Measurements from ENCODE around the gene KLK3.

- no peak for TF ChIP-seq ZNF496 (CRISPR knock-in tag; IDR thresholded peaks at IDR 0.05; ENCODE audit: insufficient replicate concordance)
- no peak for TF ChIP-seq NR0B2 (CRISPR knock-in tag; IDR thresholded peaks at IDR 0.05)
- TF ChIP-seq, protein P1, sequence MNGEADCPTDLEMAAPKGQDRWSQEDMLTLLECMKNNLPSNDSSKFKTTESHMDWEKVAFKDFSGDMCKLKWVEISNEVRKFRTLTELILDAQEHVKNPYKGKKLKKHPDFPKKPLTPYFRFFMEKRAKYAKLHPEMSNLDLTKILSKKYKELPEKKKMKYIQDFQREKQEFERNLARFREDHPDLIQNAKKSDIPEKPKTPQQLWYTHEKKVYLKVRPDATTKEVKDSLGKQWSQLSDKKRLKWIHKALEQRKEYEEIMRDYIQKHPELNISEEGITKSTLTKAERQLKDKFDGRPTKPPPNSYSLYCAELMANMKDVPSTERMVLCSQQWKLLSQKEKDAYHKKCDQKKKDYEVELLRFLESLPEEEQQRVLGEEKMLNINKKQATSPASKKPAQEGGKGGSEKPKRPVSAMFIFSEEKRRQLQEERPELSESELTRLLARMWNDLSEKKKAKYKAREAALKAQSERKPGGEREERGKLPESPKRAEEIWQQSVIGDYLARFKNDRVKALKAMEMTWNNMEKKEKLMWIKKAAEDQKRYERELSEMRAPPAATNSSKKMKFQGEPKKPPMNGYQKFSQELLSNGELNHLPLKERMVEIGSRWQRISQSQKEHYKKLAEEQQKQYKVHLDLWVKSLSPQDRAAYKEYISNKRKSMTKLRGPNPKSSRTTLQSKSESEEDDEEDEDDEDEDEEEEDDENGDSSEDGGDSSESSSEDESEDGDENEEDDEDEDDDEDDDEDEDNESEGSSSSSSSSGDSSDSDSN (CRISPR knock-in tag; IDR thresholded peaks at IDR 0.05) = no peak
- no peak for TF ChIP-seq RXRA (CRISPR knock-in tag; IDR thresholded peaks at IDR 0.05)
- TF ChIP-seq, protein P2, sequence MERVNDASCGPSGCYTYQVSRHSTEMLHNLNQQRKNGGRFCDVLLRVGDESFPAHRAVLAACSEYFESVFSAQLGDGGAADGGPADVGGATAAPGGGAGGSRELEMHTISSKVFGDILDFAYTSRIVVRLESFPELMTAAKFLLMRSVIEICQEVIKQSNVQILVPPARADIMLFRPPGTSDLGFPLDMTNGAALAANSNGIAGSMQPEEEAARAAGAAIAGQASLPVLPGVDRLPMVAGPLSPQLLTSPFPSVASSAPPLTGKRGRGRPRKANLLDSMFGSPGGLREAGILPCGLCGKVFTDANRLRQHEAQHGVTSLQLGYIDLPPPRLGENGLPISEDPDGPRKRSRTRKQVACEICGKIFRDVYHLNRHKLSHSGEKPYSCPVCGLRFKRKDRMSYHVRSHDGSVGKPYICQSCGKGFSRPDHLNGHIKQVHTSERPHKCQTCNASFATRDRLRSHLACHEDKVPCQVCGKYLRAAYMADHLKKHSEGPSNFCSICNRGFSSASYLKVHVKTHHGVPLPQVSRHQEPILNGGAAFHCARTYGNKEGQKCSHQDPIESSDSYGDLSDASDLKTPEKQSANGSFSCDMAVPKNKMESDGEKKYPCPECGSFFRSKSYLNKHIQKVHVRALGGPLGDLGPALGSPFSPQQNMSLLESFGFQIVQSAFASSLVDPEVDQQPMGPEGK (CRISPR knock-in tag; IDR thresholded peaks at IDR 0.05) = no peak
- TF ChIP-seq MTA3 (CRISPR knock-in tag; IDR thresholded peaks at IDR 0.05) = no peak
- TF ChIP-seq MYNN (CRISPR knock-in tag; IDR thresholded peaks at IDR 0.05; ENCODE audit: low read depth) = no peak
- no peak for TF ChIP-seq ZNF547 (CRISPR knock-in tag; IDR thresholded peaks at IDR 0.05)
- TF ChIP-seq PHF21A (CRISPR knock-in tag; IDR thresholded peaks at IDR 0.05) = no peak
Measured at GRCh38 chr19:50906217-50906616, 51.5 kb downstream of the KLK3 start.

Measured in HepG2 (cell line).